GM12801 (cell line): ENCODE data around the gene CDC34.
A peak's percentile ranks its signal among the peaks of the same experiment; 100 is the strongest.

Source experiments
- CTCF ChIP-seq: IDR thresholded peaks from one replicate; pipeline ENCODE4 v1.5.1; 2011; ENCODE audit warnings: control low read depth; ENCODE audit not compliant: insufficient read length; ENCODE audit errors: extremely low read depth

CDC34 gene

GRCh38 chr19:510606-511100, 20.9 kb upstream of the CDC34 start:
- TF ChIP-seq CTCF = peak; percentile 72

- no peak for TF ChIP-seq CTCF
Measured at GRCh38 chr19:511101-511851, 20.3 kb upstream of the CDC34 start.

- no peak for TF ChIP-seq CTCF
Measured at GRCh38 chr19:512547-513365, 18.8 kb upstream of the CDC34 start.

- TF ChIP-seq CTCF = no peak
Measured at GRCh38 chr19:513368-514165, 18.0 kb upstream of the CDC34 start.

- TF ChIP-seq CTCF = no peak
Measured at GRCh38 chr19:514166-514663, 17.3 kb upstream of the CDC34 start.

- TF ChIP-seq CTCF = no peak
Measured at GRCh38 chr19:517721-518597, 13.6 kb upstream of the CDC34 start.
